GM19238 (cell line): ENCODE results near the gene COL5A1.

Experiments used
- DNase-seq: peaks from one replicate; pipeline ENCODE4 v3.0.0; 2011; ENCODE audit warnings: low spot score; ENCODE audit not compliant: insufficient read length

The COL5A1 gene

DNA sequence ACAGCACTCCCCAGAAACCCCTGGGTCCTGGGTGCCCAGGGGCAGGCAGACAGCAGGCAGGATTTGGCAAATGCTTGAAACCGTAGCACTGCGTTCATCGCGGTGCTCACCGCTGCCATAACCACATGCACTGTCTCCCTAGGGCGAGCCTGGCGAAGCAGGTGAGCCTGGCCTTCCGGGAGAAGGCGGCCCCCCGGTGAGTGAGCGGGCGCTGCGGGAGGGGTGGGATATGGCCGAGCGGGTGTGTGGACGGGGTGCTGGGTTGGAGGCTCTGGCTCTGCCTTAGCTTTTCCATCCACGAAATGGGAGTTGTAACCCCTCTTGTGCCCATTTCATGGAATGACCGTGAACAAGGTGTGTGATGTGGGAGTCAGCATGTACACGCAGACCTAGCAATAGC, 172.2 kb downstream of the COL5A1 start:
- no peak for DNase-seq

DNA sequence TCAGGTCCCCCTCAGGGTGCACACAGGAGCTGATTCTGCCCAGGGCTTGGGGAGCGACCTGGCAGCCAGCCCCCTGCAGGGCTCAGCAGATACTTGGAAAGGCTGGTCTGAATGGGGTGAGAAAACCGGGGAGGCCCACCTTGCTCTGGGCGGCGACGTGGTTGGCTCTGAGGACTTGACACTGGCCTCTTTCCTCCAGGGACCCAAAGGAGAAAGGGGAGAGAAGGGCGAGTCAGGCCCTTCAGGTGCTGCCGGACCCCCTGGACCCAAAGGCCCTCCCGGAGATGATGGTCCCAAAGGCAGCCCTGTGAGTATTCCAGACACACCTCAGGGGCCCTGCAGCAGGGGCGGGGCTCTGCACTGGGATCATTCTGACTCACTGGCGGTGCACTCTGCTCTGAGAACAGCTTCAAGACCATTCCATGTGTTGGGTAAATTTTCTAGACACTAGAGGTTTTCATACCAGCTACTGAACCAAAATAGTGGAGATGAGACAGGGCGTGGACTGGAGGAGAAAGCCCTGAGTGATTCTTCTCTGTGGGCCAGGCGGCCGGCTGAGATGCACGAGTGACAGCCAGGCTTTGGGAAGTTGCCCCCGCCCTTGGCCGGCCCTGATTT, 173.1 kb downstream of the COL5A1 start:
- no peak for DNase-seq

DNA sequence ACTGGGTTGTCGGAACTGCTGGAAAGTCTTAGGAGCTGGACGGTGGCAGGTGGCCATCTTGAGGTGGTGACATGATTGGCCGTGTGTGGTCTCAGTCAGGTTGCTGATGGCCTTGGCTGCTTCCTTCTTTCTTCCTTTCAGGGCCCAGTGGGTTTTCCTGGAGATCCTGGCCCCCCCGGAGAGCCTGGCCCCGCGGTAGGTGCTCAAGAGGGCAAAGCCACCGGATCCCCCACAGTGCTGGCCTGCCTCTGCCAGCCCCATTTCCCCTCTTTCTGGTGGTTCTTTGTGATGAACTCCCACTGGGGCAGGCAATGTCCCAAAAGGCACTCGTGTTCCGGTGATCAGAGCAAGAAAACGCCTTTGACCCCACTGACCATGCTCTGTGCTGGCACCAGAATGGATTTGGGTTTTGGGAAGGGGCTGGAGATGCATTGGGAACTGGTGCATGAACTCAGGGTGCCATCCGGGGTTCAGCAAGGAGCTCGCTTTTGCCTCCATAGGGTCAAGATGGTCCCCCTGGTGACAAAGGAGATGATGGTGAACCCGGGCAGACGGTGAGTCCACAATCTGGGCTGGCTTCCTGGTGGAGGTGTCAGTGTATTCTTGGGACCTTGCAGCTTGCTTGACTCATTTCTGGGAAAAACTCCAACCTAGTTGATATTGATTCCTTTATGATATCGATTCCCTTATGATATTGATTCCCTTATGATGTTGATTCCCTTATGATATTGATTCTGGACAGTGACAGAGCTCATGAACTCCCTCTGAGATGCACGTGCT, 174.0 kb downstream of the COL5A1 start:
- no peak for DNase-seq

DNA sequence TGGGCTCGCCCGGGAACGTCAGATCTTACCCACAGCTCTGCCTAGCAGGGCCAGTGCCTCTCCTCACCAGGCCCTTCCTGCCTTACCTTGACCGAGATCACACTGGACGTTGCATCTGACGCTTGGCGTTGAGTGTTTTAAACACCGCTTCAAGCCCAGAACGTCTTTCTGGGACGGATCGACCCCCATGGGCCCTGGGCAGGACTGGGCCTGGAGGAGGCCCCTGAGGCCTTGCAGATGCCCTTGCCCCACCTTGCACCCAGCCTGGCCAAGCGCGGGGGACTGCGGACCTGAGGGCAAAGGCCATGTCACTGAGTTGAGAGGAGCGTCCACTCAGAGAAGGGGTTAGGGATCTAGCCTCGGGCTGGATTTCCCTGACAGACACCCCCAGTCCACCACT, 174.7 kb downstream of the COL5A1 start:
- DNase-seq = no peak

DNA sequence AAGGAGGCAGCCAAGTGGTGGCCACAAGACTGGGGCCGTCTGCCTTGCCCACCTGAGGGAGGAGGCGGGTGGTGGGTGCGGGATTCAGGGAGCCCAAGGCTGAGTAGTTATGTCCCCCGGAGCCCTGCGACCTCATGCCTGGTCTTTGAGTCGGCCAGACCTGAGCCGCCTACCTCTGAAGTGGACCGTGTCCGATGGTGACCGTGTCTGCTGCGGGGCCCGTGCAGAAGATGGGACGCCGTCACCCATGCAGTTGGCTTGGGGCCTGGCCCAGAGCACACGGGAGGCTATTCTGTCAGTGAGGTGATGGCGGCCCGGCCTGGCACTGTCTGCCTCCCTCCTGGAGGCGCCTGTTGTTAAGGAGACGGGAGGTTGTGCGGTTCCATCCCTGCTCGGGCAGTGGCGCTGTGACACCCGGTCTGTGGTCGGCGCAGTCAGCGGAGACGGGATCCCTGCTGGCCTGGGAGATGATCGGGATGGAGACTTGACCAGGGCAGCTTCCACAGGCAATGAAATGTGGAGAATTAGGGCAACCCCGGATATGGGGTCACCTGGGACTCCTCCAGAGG, 176.5 kb downstream of the COL5A1 start:
- no peak for DNase-seq

DNA sequence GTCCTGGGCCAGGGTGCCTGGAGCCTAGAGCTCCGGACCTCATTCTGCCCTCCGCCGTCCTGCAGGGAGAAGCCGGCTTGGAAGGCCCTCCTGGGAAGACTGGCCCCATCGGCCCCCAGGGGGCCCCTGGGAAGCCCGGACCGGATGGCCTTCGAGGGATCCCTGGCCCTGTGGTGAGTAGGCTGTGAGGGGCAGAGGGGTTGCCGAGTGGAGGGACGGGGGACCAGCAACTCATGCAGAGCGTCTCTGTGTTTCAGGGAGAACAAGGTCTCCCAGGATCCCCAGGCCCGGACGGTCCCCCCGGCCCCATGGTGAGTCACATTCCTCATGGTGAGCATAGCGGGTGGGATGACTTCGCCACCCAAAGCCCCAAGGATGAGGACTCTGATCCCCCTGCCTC, 177.0 kb downstream of the COL5A1 start:
- no peak for DNase-seq

DNA sequence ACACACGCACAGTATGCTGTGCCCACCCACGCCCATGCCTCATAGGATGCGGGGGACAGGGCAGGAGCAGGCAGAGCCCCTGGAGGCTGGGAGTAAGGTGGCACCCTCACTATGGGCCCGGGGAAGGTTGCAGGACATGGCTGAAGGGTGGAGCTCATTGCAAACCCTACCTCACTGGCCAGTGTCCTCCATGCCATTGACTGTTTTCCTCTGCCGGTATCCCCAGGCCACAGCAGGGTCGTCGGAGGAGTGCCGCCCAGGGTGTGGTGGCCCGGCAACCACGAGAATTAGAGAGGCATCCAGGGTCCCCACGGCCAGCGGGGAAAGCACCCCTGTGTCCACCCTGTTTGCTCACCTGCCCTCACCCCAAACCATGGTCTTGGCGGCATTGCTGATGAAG, 179.3 kb downstream of the COL5A1 start:
- no peak for DNase-seq

DNA sequence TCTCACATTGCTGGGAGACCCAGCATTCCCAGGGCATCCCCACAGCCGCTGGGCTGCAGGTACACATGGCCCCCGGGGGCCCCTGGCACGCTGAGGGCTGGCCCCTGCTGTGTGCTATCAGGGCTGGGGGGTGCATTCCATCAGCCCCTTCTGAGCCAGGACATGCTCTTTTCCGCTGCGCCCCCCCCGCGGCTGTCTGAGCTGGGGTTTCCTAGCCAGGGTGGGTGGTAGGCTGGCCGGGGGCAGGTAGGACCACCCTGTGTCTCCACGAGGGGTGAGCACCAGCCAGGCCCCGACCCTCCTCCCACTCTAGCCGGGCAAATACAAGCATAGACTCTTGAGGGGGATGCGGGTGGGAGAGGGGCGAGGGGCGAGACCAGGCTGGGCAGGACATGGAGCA, 180.9 kb downstream of the COL5A1 start:
- DNase-seq = no peak

DNA sequence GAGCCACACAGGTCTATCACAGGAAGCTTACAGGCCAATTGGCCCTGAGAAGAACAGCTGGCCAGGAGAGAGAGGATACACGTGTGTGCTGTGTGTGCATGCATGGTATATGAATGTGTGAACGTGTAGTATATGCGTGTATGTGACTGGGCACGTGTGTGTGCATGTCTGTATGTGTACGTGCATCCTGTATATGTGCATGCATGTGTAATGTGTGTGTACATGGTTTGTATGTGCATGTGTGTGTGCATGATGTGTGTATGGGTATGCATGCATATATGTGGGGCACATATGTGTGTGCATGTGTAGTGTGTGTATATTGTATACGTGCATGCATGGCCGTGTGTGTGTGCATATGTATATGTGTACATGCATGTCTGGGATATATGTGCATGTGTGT, 182.0 kb downstream of the COL5A1 start:
- no peak for DNase-seq

DNA sequence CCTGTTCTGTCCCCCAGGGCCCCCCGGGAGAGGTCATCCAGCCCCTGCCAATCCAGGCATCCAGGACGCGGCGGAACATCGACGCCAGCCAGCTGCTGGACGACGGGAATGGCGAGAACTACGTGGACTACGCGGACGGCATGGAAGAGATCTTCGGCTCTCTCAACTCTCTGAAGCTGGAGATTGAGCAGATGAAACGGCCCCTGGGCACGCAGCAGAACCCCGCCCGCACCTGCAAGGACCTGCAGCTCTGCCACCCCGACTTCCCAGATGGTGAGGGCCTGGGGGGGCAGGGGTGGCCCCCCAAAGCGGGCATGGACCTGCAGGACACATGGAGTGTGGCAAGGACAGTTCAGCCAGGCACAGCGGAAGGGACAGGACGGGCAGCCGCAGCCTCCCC, 183.0 kb downstream of the COL5A1 start:
- DNase-seq = no peak

DNA sequence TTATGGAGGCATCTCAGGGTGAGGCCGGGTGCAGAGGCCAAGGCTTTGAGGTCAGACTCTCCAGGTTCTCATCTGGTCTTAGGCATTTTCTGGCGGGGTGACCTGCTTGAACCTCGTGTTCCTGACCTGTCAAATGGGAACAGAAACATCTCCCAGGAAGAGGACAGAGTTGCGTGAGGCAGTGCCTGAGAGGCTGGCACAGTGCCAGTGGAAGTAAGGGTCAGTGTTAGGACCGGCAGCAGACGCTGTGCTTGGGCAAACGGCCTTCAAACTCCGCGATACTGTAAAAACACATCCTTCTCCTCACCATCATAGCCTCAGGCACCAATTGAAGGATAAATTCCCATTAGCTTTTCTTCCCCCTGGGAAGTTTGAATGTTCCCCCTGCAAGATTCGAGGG, 183.4 kb downstream of the COL5A1 start:
- no peak for DNase-seq

DNA sequence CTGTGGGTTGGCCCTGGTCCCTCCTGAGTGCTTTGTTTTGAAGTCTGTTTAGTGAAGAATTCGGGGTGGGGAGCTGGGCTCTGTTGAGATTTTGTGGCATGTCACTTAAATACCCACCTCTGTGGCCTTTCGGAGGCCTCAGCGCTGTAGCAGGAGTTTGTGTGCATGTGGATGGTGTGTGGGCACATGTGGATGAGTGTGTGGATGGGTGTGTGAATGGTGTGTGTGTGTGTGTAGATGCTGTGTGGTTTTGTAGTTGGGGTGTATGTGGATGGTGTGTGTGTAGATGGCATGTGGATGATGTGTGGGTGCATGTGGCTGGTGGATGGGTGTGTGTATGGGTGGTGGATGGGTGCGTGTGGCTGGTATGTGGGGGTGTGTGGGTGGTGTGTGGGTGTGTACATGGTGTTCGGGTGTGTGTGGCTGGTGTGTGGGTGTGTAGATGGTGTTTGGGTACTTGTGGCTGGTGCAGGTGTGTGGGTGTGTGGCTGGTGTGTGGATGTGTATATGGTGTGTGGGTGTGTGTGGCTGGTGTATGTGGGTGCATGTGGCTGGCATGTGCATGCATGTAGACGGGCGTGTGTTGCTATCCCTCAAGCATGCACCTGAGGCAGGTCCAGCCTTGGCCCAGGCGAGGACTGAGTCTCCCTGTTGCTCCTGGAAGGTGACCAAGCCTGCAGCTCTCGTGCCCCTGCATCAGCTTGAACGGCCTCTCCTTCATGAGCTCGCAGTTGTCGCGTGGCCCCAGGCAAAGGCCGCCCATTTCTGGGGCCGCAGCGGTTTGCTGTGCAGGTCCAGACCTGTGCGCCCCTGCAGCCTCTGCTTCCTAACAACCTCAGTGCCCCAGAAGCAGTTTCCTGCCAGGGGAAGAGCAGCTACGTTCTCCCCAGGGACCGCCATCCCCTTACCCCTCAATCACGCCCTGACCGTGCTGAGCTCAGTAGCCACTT, 185.0 kb downstream of the COL5A1 start:
- no peak for DNase-seq

DNA sequence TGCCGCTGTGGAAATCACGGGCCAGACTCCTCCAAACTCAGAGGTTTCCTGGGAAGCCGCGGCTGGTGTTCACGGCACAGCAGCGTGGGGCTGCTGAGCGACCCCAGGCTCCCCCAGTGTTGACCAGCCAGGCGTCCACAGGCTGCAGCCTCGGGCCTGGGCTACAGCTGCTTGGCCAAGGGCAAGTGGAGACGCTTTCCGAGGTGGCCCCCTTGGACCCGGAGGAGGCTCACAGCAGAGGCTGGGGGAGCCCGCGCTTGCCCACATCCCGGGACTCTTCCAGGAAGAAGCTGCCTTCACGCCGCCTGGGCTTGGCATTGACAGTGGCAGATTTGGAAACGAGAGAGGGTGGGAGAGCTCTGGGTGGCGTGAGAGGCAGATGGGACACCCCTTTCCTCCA, 186.0 kb downstream of the COL5A1 start:
- DNase-seq = no peak

DNA sequence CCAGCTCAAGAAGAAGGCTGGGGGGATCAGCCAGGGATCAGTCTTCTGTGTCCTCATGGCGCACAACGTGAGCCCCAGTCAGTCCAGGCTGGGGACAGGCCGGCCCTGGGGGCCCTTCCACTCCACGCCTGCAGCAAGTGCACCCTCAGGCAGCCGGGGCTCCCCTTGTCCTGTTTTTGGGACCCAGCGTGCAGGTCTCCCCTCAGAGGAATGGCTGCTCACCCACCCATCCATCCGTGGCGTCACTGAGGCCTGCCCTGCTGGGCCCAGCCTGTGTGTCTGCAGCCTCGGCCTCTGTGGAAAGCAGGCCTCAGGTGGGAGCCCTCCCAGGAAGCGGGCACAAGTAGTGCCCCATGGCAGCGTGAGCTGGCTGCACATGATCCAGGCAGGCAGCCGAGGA, 186.4 kb downstream of the COL5A1 start:
- no peak for DNase-seq

DNA sequence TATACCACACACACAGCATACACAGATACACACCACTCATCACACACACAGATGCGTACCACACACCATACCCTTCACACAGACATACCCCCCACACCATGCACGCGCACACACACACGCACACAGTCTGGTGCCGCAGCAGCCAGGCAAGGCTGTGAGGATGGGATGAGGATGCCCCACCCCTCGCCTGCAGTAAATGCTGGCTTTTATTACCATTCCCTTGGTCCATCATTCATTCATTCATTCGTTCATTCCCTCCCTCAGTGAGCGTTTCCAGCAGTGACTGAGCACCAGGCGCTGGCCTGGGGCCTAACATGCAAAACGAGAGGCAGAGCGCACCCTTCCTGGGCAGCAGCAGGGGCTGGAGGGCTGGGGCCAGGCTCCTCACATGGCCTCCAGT, 187.3 kb downstream of the COL5A1 start:
- DNase-seq = no peak

DNA sequence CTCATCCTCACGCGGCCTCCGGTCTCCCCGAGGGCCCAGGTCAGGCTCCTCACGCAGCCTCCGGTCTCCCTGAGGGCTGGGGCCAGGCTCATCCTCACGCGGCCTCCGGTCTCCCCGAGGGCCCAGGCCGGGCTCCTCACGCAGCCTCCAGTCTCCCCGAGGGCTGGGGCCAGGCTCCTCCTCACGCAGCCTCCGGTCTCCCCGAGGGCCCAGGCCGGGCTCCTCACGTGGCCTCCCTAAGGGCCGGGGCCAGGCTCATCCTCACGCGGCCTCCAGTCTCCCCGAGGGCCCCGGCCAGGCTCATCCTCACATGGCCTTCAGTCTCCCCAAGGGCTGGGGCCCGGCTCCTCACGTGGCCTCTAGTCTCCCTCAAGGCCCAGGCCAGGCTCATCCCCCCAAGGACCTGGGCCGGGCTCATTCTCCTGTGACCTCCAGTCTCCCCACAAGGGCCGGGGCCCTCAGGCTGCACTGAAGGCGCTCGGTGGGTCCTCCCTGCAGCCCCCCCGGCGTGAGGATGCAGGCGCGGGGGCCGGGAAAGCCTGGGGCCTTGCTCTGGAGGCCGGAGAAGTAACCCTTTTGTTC, 187.8 kb downstream of the COL5A1 start:
- no peak for DNase-seq

DNA sequence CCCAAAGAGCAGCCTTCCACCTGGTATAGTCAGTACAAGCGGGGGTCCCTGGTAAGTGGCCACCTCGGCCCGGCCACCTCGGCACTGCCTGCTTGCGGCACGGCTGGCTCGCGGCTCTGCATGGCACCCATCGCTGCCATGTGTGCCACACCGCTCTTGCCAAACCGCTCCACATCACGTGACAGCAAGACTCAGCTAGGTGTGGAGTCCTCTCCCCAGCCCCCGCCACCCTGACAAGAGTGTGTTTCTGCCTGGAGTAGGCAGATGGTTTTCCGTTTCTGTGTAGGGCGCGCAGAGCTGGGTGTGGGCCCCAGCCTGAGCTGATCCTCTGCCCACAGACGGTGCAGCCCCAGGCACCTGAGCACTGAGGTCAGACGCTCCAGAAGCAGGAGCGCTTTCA, 188.5 kb downstream of the COL5A1 start:
- DNase-seq = no peak

DNA sequence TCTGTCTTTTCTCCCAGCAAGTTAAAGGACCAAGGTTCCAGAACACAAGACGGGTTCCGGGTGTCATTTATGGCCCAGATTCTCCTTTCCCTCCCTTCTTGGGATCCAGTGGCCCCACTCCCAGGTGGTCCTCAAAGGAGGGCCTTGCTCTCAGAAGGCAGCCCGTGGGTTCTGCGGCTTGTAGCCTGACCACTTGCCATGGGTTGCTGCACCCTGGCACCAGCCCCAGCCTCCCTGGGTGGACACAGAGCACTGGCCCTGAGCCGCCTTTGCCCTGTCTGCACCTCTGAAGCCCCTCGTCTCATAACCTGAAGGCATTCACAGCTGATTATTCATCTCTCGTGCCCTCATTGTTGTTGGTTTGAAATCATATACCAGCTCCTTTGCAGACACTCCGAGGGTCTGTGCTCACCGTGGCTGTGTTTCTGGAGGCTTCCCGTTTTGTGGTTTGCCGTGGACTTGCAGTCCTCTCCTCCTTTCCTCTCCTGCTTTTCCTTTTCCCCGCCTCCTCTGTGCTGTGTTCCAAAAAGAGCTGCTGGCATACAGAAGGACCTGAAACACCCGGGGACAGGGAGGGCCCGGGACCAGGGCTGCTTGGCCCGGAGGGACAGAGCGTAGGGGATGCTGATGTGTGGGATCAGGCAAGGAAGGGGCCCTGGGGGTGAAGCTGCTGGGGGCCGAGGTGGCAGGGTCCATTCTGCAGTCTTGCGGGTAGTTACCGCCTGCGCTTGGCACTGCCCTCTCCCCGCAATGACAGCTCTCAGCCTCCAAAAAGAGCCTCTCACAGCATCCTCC, 189.5 kb downstream of the COL5A1 start:
- DNase-seq = no peak

DNA sequence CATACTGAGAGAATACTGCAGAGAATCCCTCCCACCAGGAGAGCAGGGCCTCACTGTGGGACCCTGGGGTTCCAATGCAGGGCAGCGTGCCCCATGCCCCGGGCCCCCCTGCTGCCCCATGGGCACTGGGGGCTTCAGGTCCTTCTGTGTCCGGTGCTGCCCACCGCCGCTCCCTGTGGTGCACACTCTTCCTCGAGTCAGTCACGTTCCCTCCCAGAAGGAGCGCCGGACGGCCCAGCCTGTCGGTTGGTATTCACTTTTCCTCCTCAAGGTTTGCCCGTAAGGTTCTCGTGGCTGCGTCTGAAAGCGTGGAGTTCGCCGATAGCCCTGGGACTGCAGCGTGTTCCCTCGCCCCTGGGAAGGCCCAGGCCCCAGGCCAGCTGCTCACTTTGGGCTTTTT, 190.9 kb downstream of the COL5A1 start:
- no peak for DNase-seq

DNA sequence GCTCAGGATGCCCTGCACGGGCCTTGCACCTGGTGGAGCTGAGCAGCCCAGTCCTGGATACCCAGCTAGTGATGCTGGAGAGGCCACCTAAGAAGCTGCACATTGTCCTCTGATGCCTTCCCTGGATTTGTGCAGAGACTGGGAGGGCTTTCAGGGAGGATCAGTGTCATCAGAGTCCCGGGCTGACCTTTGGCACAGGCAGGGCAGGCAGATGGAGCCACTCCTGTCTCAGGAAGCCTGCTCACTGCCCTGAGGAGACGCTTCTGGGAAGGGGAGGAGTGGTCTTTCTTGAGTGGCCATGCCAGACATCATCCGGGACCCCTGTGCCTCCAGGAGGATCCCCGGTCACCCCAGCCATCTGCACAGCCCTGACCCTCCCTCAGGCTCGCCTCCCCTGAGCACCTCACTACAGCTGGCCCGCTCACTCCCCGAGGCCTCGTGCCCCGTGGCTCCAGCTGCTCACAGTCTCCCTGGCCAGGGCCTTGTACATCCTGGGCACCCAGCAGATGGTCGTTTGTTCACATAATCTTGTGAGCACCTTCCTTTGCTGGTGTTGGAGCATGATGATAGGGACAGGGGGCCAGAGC, 191.8 kb downstream of the COL5A1 start:
- no peak for DNase-seq
